Sigmoid colon (tissue), 3 donors: Measurements from ENCODE around the gene PCGF1.

Experiments used
- POLR2A ChIP-seq, 2 donors: fragments of 450-650 bp; IDR thresholded peaks; one replicate each; pipeline ENCODE4 v1.6.1; 2016; ENCODE audit warnings: antibody characterized with exemption in 2 of 2, mild to moderate bottlenecking in 2 of 2, moderate library complexity in 2 of 2
- TF ChIP-seq, protein P1 (sequence below), 4 experiments: fragments of 450-650 bp in 3 of 4; fragments of 200-600 bp in 1 of 4; IDR thresholded peaks; one replicate each; pipeline ENCODE4 v1.5.1; 2016 to 2019; ENCODE audit warnings: antibody characterized with exemption in 4 of 4, mild to moderate bottlenecking in 3 of 4, moderate library complexity in 2 of 4

DNA sequence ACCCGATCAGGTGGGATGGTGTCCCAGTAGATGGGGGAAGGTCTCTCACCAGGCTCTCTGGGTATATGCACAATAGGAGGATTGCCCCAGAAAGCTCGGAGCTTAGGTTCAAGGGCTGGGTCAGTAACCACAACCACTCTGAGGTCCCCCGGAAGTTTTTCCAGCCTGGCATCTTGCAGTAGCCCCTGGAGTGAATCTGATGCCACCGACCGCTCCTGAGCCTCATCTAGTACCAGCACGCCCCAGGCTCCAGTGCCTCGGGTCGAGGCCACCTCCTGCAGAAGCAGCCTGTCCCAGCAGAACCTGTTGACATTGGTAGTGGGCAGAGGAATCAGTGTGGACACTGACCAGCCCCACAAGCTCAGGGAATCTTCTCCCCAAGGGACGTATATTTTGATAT is 16.5 kb upstream of the PCGF1 start:
- TF ChIP-seq, protein P1, sequence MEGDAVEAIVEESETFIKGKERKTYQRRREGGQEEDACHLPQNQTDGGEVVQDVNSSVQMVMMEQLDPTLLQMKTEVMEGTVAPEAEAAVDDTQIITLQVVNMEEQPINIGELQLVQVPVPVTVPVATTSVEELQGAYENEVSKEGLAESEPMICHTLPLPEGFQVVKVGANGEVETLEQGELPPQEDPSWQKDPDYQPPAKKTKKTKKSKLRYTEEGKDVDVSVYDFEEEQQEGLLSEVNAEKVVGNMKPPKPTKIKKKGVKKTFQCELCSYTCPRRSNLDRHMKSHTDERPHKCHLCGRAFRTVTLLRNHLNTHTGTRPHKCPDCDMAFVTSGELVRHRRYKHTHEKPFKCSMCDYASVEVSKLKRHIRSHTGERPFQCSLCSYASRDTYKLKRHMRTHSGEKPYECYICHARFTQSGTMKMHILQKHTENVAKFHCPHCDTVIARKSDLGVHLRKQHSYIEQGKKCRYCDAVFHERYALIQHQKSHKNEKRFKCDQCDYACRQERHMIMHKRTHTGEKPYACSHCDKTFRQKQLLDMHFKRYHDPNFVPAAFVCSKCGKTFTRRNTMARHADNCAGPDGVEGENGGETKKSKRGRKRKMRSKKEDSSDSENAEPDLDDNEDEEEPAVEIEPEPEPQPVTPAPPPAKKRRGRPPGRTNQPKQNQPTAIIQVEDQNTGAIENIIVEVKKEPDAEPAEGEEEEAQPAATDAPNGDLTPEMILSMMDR (IDR thresholded peaks at IDR 0.05) = no peak
- no peak for TF ChIP-seq POLR2A (IDR thresholded peaks at IDR 0.05)
